HEK293T (cell line): ENCODE data around the gene STK39.

ENCODE experiments used
- ARNT ChIP-seq: fragments of 450-650 bp; IDR thresholded peaks from 2 replicates; pipeline ENCODE4 v1.6.1; 2017; ENCODE audit warnings: mild to moderate bottlenecking
- BHLHE40 ChIP-seq: fragments of 450-650 bp; IDR thresholded peaks from 2 replicates; pipeline ENCODE4 v1.6.1; 2016; ENCODE audit warnings: mild to moderate bottlenecking, moderate library complexity, borderline replicate concordance
- ELF4 ChIP-seq: fragments of 450-650 bp; IDR thresholded peaks from 2 replicates; pipeline ENCODE4 v1.6.1; 2017; ENCODE audit warnings: antibody characterized with exemption
- FOXA1 ChIP-seq: fragments of 450-650 bp; IDR thresholded peaks from 2 replicates; pipeline ENCODE4 v1.6.1; 2016; ENCODE audit warnings: mild to moderate bottlenecking
- FOXM1 ChIP-seq: fragments of 450-650 bp; IDR thresholded peaks from 2 replicates; pipeline ENCODE4 v1.6.1; 2017; ENCODE audit warnings: mild to moderate bottlenecking, borderline replicate concordance
- L3MBTL2 ChIP-seq: fragments of 450-650 bp; conservative IDR thresholded peaks from 2 replicates; pipeline ENCODE4 v1.6.1; 2016; ENCODE audit warnings: mild to moderate bottlenecking
- PKNOX1 ChIP-seq: fragments of 450-650 bp; IDR thresholded peaks from 2 replicates; pipeline ENCODE4 v1.6.1; 2016

GRCh38 chr2:168002021-168002553 is 245.3 kb downstream of the STK39 start:
- no peak for TF ChIP-seq FOXA1
- no peak for TF ChIP-seq BHLHE40
- no peak for TF ChIP-seq L3MBTL2
- no peak for TF ChIP-seq FOXM1
- no peak for TF ChIP-seq ELF4
- no peak for TF ChIP-seq PKNOX1
- TF ChIP-seq ARNT = no peak
